ENCODE data around the gene ANKRD53.

The ANKRD53 gene

DNA sequence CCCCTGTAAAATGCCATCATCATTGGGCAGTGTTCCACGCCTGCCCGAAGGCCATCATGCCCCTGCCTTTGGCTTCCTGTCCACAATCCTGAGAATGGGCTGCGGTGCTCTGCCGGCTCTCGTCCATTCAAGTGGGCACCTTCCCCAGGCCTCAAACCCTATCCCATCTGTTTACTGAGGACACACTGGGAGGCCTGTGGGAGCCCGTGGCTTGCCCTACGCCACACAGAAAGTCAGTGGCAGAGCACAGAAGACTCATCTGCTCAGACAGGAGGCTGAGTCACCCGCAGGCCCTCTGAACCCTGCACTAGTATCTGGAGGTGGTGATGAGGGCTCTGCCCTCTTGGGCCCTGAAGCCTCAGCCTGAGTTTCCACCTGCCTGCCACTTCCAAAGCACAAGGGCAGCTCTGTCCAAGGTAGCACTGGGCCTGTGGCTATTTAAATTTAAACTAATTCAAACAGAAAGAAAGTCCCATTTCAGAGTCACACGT lies 19.1 kb upstream of the ANKRD53 start:
- TF ChIP-seq ZFX (IDR thresholded peaks at IDR 0.05; ENCODE audit: borderline replicate concordance) = no peak
- TF ChIP-seq, protein P1, sequence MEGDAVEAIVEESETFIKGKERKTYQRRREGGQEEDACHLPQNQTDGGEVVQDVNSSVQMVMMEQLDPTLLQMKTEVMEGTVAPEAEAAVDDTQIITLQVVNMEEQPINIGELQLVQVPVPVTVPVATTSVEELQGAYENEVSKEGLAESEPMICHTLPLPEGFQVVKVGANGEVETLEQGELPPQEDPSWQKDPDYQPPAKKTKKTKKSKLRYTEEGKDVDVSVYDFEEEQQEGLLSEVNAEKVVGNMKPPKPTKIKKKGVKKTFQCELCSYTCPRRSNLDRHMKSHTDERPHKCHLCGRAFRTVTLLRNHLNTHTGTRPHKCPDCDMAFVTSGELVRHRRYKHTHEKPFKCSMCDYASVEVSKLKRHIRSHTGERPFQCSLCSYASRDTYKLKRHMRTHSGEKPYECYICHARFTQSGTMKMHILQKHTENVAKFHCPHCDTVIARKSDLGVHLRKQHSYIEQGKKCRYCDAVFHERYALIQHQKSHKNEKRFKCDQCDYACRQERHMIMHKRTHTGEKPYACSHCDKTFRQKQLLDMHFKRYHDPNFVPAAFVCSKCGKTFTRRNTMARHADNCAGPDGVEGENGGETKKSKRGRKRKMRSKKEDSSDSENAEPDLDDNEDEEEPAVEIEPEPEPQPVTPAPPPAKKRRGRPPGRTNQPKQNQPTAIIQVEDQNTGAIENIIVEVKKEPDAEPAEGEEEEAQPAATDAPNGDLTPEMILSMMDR (IDR thresholded peaks at IDR 0.05) = no peak
- no peak overlapping the region for H3K27ac ChIP-seq

DNA sequence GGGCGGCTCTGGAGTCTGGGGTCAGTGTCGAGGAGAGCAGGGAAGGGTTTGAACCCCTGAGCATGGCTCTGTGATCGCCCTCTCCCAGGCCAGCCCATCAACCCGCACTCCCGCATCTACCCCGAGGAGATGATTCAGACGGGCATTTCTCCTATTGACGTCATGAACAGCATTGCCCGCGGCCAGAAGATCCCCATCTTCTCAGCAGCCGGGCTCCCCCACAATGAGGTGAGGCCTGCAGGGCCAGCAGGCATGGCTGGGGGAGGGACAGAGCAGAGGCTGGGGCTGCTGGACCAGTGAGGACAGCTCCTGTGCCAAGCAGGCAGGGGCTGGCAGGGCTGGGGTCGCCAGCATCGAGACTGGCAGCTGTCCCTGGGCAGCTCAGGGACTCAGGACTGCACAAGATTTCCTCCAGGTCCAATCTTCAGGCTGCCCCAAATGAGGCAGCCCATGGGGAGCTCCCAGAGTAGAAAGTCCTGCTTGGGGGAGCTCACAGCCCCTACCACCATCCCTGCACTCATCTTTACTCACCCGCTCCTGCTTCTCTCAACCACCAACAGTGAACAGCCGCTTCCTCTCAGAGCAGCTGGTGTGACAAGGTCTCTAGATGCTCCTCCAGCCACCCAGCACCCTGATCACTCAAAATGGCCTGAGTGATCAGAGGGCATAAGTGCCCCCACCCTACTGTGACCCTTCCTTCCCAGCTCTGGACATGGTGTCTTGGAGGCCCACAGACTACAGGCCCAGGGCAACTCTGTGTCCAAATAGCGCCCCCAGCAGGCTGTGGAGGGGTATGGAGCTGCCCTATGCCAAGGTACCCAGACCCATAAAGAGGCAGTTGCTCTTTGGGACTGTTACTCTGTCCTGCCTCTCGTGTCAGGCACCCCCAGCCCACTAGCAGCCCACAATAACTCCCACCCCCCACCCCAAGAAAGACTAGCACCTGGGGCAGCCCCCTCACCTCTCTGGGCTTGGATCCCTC lies 18.3 kb upstream of the ANKRD53 start:
- no peak for TF ChIP-seq ZFX (IDR thresholded peaks at IDR 0.05; ENCODE audit: borderline replicate concordance)
- TF ChIP-seq, protein P1 (IDR thresholded peaks at IDR 0.05) = peak; percentile 11; the same call in 1 of the 2 replicates

DNA sequence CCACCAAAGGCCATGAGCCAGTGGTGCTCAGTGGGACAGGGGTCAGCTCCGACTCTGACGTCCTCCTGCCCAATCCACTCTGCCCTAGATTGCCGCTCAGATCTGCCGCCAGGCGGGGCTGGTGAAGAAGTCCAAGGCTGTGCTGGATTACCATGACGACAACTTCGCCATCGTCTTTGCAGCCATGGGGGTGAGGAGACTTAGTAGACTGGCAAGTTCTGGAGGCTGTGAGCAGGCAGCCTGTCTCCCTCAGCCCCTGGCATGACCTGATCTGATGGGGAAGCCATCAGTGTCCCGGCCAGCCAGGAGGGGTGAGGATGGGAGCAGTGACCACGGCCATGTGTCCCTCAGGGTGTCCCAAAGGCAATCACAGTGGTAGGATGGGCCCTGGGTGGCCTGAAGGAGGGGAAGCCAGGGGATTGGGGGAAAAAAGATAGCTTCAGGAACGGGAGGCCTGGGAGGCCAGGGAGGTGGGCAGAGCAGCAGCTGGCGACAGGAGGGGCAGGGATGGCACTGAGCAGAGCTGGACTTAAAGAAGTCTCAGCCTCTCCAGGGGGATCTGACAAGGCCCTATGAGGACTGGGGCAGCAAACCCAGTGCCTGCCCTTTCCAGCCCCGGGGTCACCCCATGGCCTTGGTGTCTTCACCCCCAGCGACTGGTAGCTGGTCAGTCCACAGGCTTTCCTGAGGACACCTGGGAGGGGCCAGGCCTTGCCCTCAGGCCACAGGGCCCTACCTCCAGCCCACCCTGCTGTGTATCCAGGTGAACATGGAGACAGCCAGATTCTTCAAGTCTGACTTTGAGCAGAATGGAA lies 17.4 kb upstream of the ANKRD53 start:
- H3K27ac ChIP-seq = no peak overlapping the region
- TF ChIP-seq, protein P1 (IDR thresholded peaks at IDR 0.05) = no peak

More for the DNA sequence above, 18.3 kb upstream of the ANKRD53 start:
- no peak overlapping the region for H3K27ac ChIP-seq

DNA sequence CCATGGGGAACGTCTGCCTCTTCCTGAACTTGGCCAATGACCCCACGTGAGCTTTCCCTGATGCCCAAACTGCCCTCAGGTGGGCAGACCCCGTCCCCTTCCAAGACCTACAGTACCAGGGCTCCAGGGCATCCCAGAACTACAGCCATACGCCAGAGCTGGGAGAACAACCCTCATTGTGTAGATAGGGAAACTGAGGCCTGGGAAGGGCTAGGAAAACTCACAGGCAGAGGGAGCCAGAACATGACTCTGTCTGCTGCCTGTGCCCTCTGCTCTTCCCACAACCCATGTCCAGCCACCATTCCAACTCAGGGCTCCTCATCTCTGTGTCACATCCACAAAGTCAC lies 16.8 kb upstream of the ANKRD53 start:
- no peak overlapping the region for H3K27ac ChIP-seq
- TF ChIP-seq, protein P1 (IDR thresholded peaks at IDR 0.05) = no peak
- TF ChIP-seq ZFX (IDR thresholded peaks at IDR 0.05; ENCODE audit: borderline replicate concordance) = no peak

DNA sequence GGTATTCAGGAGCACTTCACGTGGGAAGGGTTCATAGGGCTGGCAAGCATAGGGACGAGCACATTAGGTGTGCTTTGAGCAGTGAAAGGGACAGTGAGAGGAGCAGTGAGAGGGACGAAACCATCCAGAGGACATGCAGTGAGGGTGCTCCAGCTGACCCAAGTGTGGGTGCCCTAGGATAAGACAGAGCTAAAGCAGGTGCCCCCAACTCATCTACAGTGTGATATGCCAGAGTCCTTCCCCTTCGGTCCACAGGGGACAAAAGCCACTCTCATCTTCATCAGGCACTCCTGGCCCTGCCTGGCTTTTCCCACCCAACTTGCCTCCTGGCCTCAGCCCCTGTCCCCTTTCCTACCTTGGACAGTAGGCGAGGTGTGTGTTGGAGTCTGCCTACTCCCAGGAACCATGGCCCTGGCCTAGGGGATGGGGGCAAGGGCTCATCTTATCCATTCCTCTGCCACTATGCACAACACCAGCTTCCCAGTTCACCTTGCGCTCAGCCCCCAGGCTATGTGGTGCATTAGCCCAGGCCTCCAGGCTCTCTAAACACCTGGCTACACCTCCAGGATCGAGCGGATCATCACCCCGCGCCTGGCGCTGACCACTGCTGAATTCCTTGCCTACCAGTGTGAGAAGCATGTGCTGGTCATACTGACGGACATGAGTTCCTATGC lies 16.1 kb upstream of the ANKRD53 start:
- TF ChIP-seq ZFX (IDR thresholded peaks at IDR 0.05; ENCODE audit: borderline replicate concordance) = no peak
- TF ChIP-seq, protein P1 (IDR thresholded peaks at IDR 0.05) = no peak
- H3K27ac ChIP-seq = no peak overlapping the region

DNA sequence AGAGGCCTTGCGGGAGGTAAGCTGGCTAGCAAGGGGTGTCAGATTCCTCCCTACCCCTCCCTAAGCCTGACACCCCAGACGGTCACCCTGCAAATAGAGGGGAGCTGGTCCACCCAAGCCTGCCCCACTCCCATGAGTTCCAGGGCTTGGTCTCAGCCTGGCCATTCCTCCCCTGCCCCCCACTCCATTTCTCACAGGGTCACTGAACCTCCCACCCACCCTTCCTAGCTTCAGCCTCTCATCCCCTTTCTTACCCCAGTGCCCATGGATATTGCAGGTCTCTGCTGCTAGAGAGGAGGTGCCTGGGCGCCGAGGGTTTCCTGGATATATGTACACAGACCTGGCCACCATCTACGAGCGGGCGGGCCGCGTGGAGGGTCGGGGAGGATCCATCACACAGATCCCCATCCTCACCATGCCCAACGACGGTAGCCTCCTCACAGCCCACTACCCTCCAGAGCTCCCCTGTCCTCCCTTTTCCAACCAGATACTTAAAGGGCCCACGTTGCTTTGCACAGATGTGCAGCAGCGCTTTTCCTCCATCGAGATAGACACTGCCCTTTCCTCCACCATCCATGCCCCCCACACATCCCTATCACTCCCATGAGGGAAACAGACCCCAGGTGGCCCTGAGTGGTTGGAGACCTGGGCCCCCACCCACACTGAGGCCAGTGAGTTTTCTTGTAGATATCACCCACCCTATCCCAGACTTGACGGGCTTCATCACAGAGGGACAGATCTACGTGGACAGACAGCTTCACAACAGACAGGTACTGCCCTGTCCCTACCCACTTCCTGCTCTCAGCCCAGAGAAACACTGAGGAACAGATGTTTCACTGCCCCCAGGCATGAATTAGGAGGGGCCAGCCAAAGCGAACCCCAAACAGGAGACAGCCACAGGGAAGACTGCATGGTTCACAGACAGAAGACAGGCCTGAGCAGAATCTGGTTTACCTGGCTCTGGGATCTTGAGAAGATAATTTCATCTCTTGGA lies 15.2 kb upstream of the ANKRD53 start:
- H3K27ac ChIP-seq = no peak overlapping the region
- TF ChIP-seq, protein P1 (IDR thresholded peaks at IDR 0.05) = no peak
- TF ChIP-seq ZFX (IDR thresholded peaks at IDR 0.05; ENCODE audit: borderline replicate concordance) = no peak
